OCI-LY1 (cell line): ENCODE data around the gene AFF2.

Experiments
- H2AFZ ChIP-seq: fragments of 200-600 bp; sonication (generic), shearing (Covaris generic); 2 replicates; pipeline ENCODE4 v1.6.0; 2014; ENCODE audit warnings: antibody characterized with exemption, mild to moderate bottlenecking, low read length
- H3F3A ChIP-seq: fragments of 200-600 bp; sonication (generic), shearing (Covaris generic); 2 replicates; pipeline ENCODE4 v1.6.0; 2014; ENCODE audit warnings: mild to moderate bottlenecking, antibody characterized with exemption, low read length, moderate library complexity; ENCODE audit not compliant: insufficient read depth
- H3K27ac ChIP-seq: fragments of 200-600 bp; sonication (generic); 2 replicates; pipeline ENCODE4 v1.5.1; 2014; ENCODE audit warnings: low read length, mixed run types, mild to moderate bottlenecking, low read depth; ENCODE audit not compliant: poor library complexity, severe bottlenecking
- H3K27me3 ChIP-seq: fragments of 200-600 bp; sonication (generic); 2 replicates; pipeline ENCODE4 v1.6.0; 2014; ENCODE audit warnings: antibody characterized with exemption, mild to moderate bottlenecking, low read length, moderate library complexity; ENCODE audit not compliant: insufficient read depth
- H3K36me3 ChIP-seq: fragments of 200-600 bp; sonication (generic); 2 replicates; pipeline ENCODE4 v1.6.1; 2014; ENCODE audit warnings: mild to moderate bottlenecking, antibody characterized with exemption, low read length, moderate library complexity, mixed read lengths; ENCODE audit not compliant: insufficient read depth
- H3K4me1 ChIP-seq: fragments of 200-600 bp; sonication (generic); 2 replicates; pipeline ENCODE4 v1.5.1; 2014; ENCODE audit warnings: mild to moderate bottlenecking, low read length, moderate library complexity; ENCODE audit not compliant: insufficient read depth, severe bottlenecking
- H3K4me2 ChIP-seq: fragments of 200-600 bp; sonication (generic), shearing (Covaris generic); 2 replicates; pipeline ENCODE4 v1.6.1; 2014; ENCODE audit warnings: low read length
- H3K4me3 ChIP-seq: fragments of 200-600 bp; sonication (generic); 2 replicates; pipeline ENCODE4 v1.5.1; 2014; ENCODE audit warnings: low read length, low read depth, mild to moderate bottlenecking, mixed read lengths; ENCODE audit not compliant: poor library complexity, severe bottlenecking
- H3K79me2 ChIP-seq: fragments of 200-600 bp; shearing (Covaris generic); 2 replicates; pipeline ENCODE4 v1.6.1; 2016; ENCODE audit warnings: mixed run types, low read length, mixed read lengths; ENCODE audit not compliant: insufficient read depth
- H3K9ac ChIP-seq: fragments of 200-600 bp; sonication (generic), shearing (Covaris generic); 2 replicates; pipeline ENCODE4 v1.6.1; 2014; ENCODE audit warnings: mild to moderate bottlenecking, low read length, mixed read lengths
- H3K9me2 ChIP-seq: fragments of 200-600 bp; sonication (generic), shearing (Covaris generic); 2 replicates; pipeline ENCODE4 v1.6.1; 2014; ENCODE audit warnings: low read depth, mild to moderate bottlenecking, low read length, mixed read lengths
- H3K9me3 ChIP-seq: fragments of 200-600 bp; shearing (Covaris generic); 2 replicates; pipeline ENCODE4 v1.6.1; 2014; ENCODE audit warnings: low read length, mixed read lengths
- H4K20me1 ChIP-seq: fragments of 200-600 bp; sonication (generic), shearing (Covaris generic); 2 replicates; pipeline ENCODE4 v1.6.0; 2016; ENCODE audit warnings: mild to moderate bottlenecking, low read length; ENCODE audit not compliant: insufficient read depth
- EZH2 ChIP-seq: fragments of 200-600 bp; sonication (generic), shearing (Covaris generic); IDR thresholded peaks from 2 replicates; pipeline ENCODE4 v1.8.0; 2017; ENCODE audit warnings: borderline replicate concordance, mixed run types, mild to moderate bottlenecking, antibody characterized with exemption, low read length, moderate library complexity, mixed read lengths
- TF ChIP-seq, protein P1 (sequence below): fragments of 200-600 bp; sonication (generic), shearing (Covaris generic); IDR thresholded peaks from 2 replicates; pipeline ENCODE4 v1.5.1; 2017; ENCODE audit warnings: mild to moderate bottlenecking, antibody characterized with exemption, low read length, moderate library complexity, mixed read lengths

The AFF2 gene

DNA sequence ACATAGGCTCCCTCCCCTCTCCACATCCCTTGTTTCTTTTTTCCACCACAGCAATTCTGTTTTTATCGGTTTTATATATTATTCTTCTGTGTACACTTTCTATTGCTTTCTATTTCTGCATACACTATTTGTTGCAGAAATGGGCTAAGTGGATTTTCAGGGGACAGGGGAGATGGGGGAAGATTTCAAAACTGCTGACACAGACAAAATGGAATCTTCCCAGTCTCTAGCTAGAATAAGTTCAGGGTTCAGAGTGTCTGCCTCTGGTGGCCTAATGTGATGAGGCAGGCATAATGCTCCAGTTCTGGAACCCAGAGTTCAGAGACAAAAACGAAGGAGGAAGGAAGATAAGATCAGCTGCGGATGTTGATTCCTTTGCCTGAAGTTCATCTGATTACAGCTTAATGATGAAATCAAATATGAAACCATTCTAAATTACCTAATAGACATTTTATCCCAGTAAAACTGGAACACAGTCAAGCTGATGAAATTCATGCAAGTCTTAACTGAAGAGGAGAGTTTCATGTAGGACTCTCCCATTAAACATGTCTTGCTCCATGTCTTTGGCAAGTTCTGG is 447.1 kb downstream of the AFF2 start:
- Histone ChIP-seq H3K79me2 (no peaks in the 10 kb centered on the region), H3K4me2 (no peak overlapping the region), H3F3A (no peaks in the 10 kb centered on the region), H4K20me1 (no peaks in the 10 kb centered on the region), H3K9ac (no peak overlapping the region), H2AFZ (no peak overlapping the region), H3K9me3 (no peaks in the 10 kb centered on the region), H3K36me3 (no peaks in the 10 kb centered on the region), H3K27ac (no peak overlapping the region), H3K4me3 (no peak overlapping the region), H3K9me2 (no peaks in the 10 kb centered on the region), H3K27me3 (no peaks in the 10 kb centered on the region), H3K4me1 (no peaks in the 10 kb centered on the region)
- TF ChIP-seq, protein P1, sequence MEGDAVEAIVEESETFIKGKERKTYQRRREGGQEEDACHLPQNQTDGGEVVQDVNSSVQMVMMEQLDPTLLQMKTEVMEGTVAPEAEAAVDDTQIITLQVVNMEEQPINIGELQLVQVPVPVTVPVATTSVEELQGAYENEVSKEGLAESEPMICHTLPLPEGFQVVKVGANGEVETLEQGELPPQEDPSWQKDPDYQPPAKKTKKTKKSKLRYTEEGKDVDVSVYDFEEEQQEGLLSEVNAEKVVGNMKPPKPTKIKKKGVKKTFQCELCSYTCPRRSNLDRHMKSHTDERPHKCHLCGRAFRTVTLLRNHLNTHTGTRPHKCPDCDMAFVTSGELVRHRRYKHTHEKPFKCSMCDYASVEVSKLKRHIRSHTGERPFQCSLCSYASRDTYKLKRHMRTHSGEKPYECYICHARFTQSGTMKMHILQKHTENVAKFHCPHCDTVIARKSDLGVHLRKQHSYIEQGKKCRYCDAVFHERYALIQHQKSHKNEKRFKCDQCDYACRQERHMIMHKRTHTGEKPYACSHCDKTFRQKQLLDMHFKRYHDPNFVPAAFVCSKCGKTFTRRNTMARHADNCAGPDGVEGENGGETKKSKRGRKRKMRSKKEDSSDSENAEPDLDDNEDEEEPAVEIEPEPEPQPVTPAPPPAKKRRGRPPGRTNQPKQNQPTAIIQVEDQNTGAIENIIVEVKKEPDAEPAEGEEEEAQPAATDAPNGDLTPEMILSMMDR = peak; percentile 5; the same call in 1 of the 2 replicates
- no peak for TF ChIP-seq EZH2

- Histone ChIP-seq H3K36me3 (peaks cover 38% of the 10 kb centered on the region), H3K27ac (no peak overlapping the region), H3K4me2 (no peak overlapping the region), H3K79me2 (no peaks in the 10 kb centered on the region), H4K20me1 (no peaks in the 10 kb centered on the region), H3K27me3 (no peaks in the 10 kb centered on the region), H3K9ac (no peak overlapping the region), H3K9me3 (no peaks in the 10 kb centered on the region), H3K9me2 (no peaks in the 10 kb centered on the region), H3K4me3 (no peak overlapping the region), H3F3A (no peaks in the 10 kb centered on the region), H3K4me1 (no peaks in the 10 kb centered on the region), H2AFZ (no peak overlapping the region)
- TF ChIP-seq, protein P1 = no peak
- TF ChIP-seq EZH2 = no peak
Measured at GRCh38 chrX:148956352-148956751, 455.9 kb downstream of the AFF2 start.

DNA sequence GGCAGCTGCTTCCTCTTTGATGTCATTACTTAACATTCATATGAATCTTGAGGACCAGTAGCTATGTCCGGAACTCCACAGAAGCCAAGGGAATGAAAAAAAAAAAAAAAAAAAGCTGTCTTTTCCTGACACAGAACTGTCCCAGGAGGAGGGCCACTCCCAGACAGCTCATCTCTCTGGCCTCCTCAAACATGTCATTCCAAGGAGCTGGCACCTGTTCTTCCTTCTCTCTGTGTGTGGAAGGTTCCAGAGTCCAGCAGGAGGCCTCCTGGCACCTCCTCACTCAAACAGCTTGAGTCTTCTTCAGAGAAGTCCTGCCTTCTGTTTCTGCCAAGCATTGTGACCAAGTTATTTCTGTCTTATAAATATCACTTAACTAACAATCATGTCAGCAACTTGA is 458.5 kb downstream of the AFF2 start:
- H3K27ac ChIP-seq = no peak overlapping the region
- H3K9ac ChIP-seq = no peak overlapping the region
- H4K20me1 ChIP-seq = no peaks in the 10 kb centered on the region
- H3K79me2 ChIP-seq = no peaks in the 10 kb centered on the region
- H3K4me2 ChIP-seq = no peak overlapping the region
- no peak overlapping the region for H2AFZ ChIP-seq
- no peaks in the 10 kb centered on the region for H3K9me3 ChIP-seq
- H3K27me3 ChIP-seq = no peaks in the 10 kb centered on the region
- no peak overlapping the region for H3K4me3 ChIP-seq
- H3F3A ChIP-seq = no peaks in the 10 kb centered on the region
- H3K4me1 ChIP-seq = no peaks in the 10 kb centered on the region
- H3K9me2 ChIP-seq = no peaks in the 10 kb centered on the region
- peaks cover 52% of the 10 kb centered on the region for H3K36me3 ChIP-seq
- TF ChIP-seq EZH2 = no peak
- TF ChIP-seq, protein P1 = no peak
